LoVo (cell line): ENCODE results near the gene EDN2.

Experiments
- DNase-seq: peaks from one replicate; pipeline ENCODE4 v3.0.0-alpha.2; 2016; ENCODE audit warnings: low spot score

EDN2 gene

GRCh38 chr1:41483001-41483850, 1.3 kb downstream of the EDN2 start:
- no peak for DNase-seq

DNA sequence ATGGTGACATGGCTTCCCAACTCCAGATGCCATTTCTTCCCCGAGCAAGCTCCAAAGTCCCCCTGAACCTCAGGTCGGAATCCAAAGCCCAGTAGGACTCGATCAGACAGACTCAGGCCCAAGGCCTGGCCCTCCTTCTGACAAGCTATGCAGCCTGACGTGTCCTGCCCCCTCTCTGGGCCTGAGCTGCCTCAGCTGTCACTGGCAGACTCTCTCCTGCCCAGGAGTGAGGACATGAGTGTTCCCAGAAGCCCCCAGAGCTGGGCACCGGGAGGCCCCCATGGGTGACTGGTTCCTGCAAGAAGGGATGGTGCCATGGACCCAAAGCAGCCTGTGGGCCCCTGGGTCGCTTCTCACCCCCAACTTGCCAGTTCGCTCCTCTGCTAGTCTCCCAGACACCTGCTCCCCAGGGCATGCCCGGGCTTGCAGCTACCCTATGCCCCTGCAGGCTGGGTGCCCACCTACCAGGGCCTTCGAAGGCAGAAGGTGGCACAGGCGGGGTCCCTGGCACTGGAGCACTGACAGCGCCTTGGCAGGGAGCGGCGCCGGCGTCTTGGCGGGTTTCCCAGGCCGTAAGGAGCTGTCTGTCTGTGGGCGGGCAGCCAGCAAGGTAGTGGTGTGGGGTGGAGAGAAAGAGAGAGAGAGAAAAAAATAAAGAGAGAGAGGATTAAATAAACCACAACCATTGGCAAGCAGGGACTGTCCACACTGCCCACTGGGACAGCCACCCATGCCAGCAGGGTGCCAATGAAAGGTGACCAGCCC, 2.3 kb downstream of the EDN2 start:
- peak; percentile 84 for DNase-seq

- no peak for DNase-seq
These were observed 3.2 kb downstream of the EDN2 start for GRCh38 chr1:41481109-41481775.

- no peak for DNase-seq
These were observed 4.0 kb downstream of the EDN2 start for GRCh38 chr1:41480204-41481108.

- no peak for DNase-seq
These were observed 4.7 kb downstream of the EDN2 start for GRCh38 chr1:41479808-41480160.

GRCh38 chr1:41479000-41479807, 5.3 kb downstream of the EDN2 start:
- DNase-seq = no peak

DNA sequence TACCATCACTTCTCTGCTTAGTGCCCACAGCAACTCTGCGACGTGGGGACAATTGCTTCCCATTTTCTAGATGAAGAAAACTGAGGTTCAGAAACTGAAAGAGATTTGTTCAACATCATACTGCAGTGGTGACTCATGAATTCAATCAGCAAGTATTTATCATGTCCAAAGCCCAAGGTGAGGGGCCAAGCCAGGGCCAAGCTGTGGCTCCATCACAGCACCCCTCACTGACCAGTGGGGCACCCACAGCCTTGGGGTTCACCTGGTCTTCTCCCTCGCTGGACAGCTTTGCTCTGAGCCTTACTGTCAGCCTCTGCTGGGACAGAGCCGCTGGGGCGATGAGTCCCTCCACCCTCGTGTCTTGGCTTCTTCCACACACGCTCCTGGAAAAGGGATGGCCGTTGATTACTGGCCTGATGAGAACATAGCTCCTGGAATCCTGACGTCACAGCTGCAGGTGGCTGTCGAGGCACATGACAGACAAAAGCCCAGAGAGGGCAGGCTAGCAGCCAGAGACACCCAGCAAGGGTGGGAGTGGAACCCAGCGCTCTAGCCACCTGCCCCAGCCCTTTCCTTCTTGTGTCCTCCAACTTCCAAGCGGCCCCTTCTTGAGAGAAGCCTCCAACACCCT, 6.2 kb downstream of the EDN2 start:
- no peak for DNase-seq

DNA sequence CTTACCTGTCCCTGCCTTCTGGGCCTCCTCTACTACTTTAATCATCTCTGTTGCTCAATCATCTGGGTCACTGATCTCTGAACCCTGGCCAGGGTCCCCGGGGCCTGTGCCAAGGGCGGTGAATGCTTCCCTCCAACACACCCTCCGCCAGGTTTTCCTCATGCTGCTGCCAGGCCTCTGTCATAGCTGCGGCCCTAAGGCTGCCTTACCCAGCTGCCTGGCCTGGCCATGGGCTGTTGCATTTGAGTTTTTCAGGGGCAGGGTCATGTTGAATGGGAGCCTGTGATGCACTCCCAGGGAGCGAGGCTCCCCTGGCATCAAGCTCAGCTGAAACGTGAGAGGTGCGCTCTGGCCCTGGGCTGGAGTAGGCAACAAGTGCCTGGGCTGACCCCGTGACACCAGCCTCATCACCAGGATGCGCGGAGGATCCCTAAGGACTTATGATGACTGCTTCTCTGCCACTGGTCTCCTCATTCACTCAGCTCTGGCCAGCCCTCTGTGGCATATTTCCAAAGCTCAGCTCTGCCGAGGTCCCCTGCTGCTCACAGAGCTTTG, 7.6 kb downstream of the EDN2 start:
- DNase-seq = no peak

DNA sequence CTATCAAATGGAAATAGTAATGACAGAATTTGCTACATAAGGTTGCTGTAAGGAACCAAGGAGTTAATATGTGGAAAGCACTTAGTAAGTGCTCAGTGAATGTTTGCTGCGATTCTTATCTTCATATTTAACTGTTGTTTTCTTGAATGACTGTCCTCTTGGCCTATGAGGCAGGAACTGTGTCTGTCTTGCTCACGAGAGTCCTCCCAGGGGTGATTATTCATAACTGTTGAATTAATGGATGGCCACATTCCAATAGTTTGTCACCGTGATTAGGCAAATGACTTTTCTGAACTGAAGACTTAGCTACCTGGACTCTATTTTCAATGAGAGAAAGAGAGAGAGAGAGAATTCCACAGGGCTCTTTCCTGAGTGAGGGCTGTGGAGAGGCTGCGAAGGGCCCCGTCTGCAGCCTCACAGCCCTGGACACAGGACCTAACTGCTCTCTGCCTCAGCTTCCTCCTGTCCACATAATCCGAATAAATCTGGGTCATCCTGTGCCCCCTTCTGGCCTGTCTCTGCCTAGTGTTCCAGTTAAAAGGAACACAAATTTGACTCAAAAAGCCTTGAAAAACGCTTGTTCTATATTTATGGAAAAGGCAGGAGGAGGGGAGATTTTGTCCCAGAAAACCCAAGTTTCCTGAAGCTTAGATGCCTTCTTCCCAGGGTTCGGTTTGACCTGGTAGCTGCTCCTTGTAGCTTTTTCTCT, 8.5 kb downstream of the EDN2 start:
- DNase-seq = no peak

GRCh38 chr1:41475346-41475745, 9.1 kb downstream of the EDN2 start:
- no peak for DNase-seq

DNA sequence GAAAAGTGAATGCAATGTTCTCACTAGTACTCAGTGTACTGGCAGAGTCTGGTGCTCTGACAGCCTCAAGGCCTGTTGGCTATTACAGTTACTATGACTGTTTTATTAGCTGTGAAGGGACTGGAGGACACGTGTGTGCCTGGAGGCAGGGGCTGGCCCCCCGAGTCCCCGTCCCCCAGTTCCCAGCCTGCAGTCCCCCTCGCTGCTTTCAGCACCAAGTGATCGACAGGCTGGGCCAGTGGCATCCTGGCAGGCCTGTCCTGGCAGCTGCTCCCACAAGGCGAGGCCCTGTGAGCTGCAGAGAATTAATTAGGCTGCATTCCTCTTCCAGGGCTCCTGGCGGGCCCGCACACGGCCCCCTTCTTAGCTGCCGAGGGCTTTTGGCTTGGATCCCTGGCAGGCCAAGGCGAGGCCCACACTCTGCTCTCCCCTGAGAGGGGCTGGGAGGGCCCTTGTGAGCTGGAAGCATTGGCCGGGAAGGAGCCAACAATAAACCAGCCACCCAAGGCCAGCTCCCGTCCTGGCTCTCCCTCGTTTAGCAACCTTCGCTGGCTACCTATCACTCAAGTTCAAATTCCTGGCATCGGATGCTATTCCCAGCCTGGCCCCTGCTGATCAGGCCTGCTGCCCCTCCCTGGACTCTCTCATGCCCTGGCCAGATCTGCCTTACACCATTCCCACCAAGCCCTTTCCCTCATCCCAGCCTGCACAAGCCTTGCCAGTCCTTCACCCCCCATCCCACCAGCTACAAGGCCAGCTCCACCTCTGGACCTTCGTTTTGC, 9.8 kb downstream of the EDN2 start:
- DNase-seq = peak; percentile 38

DNA sequence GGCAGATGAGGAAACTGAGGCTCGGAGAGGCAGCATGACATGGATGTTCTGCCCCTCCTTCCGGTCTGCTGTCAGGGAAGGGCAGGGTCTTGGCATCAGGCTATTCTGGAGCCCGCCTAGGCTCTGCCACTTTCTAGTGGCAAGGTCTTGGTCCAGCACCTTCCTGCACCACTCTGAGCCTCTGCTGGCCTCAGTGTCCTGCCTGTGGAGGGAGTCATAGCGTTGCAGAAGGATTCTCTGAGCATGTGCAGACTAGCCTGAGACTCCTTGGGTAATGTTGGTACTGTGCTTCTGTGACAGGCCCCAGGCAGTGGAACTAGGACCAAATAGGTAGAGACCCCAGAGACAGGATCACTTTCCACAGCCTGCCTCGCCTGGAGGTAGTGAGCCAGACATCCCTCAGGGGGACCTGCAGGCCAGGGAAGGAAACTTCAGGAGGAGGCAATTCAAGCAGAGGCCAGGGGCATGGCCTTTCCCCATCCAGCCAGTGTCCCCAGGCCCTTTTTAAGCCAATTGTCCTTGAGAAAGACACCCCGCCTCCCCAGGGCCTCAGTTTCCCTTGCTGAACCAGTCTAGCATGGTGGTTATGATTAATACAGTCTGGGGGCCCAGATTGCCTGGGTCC, 10.6 kb downstream of the EDN2 start:
- DNase-seq = no peak

DNA sequence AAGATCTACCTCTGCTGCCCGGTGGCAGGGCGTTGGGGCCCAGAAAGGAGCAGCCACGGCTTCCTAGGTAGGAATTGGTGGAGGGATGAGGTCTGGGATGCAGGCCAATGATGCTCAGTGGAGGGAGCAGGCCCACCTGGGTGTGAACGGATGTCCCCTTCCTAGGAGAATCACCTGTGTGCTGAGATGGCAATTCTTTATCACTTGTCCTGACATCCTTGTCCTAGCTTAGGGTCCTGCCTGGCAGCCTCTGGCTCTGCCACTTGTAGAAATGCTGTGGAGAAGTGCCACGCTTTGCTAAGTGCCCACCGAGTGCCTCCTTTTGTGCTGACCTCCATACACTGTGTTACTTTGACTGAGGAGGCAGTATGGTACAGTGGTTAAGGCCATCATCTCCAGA, 12.8 kb downstream of the EDN2 start:
- no peak for DNase-seq

GRCh38 chr1:41469706-41470105, 14.8 kb downstream of the EDN2 start:
- no peak for DNase-seq

- no peak for DNase-seq
These were observed 16.2 kb downstream of the EDN2 start for GRCh38 chr1:41468122-41468762.

GRCh38 chr1:41467673-41468072, 16.8 kb downstream of the EDN2 start:
- DNase-seq = no peak

DNA sequence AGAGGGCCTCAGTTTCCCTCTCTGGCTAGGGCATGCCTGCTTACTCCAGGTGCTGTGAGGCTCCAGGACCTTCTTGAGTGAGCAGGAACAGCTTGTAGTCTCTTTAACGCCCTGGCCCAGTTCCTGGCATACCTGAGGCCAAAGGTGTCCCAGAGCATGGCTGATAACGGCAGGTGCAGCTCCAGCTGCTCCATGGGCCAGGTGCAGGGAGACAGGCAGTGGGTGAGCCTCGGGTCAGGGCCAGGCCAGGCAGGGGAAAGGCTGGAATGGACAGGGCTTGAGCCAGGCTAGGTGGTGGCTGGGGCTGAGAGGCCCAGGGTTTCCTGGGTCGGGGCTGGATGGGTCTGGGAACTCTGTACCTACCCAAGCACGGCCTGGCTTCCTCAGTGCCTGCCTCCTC, 18.3 kb downstream of the EDN2 start:
- no peak for DNase-seq

DNA sequence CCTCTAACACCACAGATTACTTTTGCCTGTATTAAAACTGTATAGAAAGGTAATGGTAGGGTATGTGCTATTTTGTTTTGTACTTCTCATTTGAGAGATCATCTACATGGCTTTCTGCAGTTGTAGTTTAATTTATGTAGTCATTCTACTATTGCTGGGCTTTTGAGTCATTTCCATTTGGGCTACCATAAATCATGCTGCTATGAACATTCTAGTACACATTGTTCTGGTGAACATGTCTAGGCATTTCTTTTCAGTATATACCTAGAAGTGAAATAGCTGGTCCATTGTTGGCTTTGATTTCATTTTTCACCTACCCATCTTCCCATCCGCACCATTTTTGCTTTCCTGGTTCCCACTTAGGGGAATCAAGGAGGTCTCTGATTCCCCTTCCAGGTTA, 18.7 kb downstream of the EDN2 start:
- DNase-seq = no peak
